Measurements from ENCODE around the gene PRKCB.
"Not testable (repeated sequence)": the region's sequence is repeated elsewhere in the genome, so short reads cannot be mapped to it uniquely, and the experiment has no call there.

Gene PRKCB

DNA sequence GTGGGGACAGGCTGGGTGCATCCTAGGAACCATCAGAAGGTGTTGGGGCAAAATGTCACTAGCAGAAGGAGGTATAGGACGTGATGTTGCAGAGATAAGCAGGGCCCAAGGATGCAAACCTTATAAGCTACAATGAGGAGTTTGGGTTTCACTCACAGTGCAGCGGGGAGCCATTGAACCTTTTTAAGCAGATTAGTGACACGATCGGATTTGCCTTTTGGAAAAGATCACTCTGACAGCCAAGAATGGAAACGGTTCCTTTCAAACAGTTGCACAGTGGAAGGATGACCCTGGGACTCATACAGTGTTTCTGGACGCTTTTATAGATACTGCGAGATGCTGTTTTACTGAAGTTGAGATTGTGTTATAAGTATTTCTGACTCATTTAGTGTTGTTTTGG lies 288.5 kb downstream of the PRKCB start:
- DNase-seq, result no peak

DNA sequence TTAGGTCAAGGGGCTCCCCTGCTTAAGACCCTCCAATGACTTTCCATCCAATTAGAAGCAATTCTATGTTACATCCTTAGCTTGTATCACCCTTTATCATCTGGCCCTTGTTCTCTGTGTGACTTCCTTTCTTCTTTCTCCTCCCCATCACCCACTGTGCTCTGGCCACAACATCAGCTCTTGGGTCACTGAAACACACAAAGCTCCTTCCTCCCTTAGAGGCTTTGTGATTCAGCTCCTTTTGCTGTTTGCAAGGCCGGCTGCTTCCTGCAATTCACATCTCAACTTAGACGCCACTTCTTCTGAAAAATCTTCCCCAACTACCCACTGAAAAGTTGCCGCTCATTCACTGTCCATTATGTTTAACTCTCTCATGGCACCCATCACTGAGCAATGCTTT lies 289.4 kb downstream of the PRKCB start:
- no peak for DNase-seq

GRCh38 chr16:24129412-24129918 lies 293.7 kb downstream of the PRKCB start:
- no peak for DNase-seq

DNA sequence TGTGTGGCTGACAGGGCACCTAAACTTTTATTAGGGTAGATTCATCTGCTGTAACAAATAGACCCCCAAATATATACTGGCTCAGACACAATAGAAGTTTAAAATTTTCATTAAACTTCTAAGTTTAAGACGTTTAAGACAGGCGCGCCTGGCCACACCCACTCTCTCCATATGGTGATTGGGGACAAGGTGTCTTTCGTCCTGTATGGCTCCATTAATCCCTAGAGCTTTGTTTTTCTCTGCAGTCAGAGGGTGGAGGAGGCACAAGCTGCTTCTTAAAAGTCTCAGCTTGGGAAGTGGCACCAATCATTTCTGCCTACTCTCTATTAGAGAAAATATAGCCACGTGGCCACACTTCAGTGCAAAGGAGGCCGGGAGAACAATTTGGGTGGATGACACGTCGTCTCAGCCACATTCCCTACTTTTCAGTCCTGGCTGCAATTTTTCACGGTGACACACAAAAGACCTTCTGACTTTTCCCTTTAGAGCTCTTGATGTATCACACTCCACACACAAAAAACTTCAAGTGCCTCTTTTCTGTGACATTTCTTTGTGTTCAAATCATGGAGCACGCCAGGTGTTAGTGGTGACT lies 294.8 kb downstream of the PRKCB start:
- DNase-seq, result peak in 3 of 56 donors; percentile 6 to 39 (median 15)

DNA sequence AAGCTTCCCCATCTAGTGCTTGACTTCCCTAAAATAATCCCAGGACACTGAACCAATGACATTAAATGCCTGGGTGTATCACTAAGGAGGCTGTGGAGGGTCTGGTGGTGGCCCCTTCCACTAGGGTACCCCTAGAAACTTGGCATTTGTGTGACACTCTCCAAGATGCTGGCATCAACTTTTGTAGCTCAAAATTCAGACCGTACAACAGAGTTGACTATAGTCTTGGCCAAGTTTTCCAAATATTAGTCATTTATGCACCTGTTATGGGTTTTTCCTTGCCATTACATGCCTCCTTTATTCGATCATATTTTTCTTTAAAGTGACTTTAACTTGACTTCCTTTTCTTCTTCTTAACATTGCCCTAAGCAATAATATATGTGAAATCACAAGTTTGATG lies 295.5 kb downstream of the PRKCB start:
- DNase-seq, result no peak

GRCh38 chr16:24132048-24132796 lies 296.4 kb downstream of the PRKCB start:
- DNase-seq, result no peak

- DNase-seq, result no peak
Observed at GRCh38 chr16:24132797-24133155, 297.0 kb downstream of the PRKCB start.

- no peak for DNase-seq
Observed at GRCh38 chr16:24135624-24136565, 300.1 kb downstream of the PRKCB start.

DNA sequence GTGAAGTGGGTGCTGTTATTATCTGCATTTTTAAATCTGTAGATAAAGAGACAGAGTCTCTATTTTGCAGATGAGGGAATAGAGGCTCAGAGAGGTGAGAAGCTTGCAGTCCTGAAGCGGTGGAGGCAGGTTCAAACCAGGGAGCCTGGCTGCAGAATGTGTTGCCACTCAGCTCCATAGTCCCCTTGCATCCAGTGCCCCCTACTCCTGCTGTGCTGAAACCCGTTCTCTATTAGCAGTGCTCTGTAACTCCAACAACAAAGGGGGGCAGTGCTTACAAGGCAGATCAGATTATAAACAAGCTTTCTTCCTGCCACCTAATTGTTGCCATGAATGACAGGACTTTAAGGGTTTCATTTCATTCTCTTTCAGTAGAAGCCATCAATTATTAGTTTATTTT lies 302.2 kb downstream of the PRKCB start:
- DNase-seq, result no peak

- DNase-seq, result no peak
Observed at GRCh38 chr16:24138575-24138974, 302.8 kb downstream of the PRKCB start.

- no peak for DNase-seq
Observed at GRCh38 chr16:24139282-24139681, 303.5 kb downstream of the PRKCB start.

- DNase-seq, result no peak
Observed at GRCh38 chr16:24140730-24141129, 304.9 kb downstream of the PRKCB start.

DNA sequence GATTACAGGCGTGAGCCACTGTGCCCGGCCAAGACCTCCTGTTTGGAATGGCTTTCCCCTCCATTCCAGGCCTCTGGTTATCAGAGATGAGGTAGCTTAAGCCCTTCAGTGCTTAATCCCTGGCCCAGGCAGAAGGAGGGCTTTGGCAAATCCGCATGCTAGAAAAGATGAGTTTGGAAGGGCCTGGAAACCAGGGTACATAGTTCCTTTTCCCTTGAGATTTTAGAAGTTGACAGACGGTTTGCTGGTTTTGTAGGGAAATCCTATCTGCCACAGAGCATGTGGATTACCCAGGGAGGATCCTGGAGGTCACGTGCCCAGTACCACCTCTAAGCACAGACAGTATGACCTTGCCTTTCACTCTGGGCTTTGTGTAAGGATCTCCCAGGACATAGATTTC lies 305.7 kb downstream of the PRKCB start:
- no peak for DNase-seq

DNA sequence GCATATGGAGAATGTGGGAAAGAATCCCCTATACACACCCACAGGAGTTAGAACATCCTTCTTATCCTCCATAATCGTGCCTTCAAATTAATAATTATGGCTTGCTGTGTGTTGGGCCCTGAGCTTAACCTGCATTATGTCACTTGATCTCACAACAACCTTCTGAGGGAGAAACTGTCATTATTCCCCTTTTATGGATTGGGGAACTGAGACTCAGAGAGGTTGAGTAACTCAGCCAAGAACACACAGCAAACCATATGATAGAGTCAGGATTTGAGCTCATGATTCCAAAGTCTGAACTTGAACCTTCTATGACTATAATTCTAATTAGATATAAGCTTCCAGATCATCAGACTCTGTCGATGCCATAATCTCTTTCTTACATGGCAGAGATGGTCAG lies 306.1 kb downstream of the PRKCB start:
- DNase-seq, result no peak

GRCh38 chr16:24145927-24146326 lies 310.1 kb downstream of the PRKCB start:
- DNase-seq, result no peak

GRCh38 chr16:24146518-24146917 lies 310.7 kb downstream of the PRKCB start:
- DNase-seq, result no peak

GRCh38 chr16:24149102-24149501 lies 313.3 kb downstream of the PRKCB start:
- no peak for DNase-seq

DNA sequence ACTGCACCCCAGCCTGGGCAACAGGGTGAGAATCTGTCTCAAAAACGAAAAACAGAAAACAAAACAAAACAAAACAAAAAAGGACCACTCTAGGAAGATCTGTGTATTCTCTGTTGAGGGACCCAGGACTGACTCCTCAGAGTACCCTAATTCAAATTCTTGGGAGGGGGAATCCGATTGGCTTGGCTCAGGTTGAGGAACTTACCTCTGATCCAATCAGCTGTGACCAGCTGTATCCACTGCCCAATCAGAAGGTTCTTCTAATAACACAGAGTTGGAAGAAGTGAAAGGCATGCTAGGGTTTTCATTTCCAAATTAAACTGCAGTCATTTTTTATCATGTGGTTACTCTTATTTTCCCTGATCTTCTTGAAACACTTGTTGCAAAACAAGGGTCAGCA lies 314.5 kb downstream of the PRKCB start:
- DNase-seq, result no peak

DNA sequence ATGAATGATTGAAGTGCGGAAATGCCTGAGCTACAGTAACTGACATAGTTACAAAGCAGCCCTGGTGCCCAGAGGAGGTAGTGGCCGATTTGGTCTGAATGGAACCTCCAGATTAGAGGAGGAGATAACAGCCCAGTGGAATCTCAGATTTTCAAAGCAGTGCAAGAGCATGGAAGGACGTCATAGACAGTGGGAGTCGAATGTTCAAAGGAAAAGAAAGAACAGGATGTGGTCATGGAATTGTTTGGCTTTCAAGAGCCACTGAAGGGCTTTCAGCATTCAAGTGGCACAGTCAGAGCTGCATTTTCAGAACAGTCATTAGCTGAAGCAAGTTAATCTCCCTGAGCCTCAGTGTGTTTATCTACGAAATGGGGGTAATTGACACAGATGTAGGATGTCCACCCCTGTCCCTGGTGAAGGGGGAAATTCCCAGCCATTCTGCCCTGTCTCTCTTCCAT lies 315.7 kb downstream of the PRKCB start:
- no peak for DNase-seq

DNA sequence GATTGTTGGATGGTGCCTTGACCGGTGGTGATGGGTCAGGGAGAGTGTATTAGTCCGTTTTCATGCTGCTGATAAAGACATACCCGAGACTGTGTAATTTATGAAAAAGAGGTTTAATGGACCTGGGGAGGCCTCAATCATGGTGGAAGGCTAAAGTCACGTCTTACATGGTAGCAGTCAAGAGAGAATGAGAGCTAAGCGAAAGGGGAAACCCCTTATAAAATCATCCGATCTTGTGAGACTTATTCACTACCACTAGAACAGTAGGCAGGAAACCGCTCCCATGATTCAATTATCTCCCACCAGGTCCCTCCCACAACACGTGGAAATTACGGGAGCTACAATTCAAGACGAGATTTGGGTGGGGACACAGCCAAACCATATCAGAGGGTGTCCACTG lies 316.3 kb downstream of the PRKCB start:
- DNase-seq, result not testable (repeated sequence)

- no peak for DNase-seq
Observed at GRCh38 chr16:24152826-24153225, 317.0 kb downstream of the PRKCB start.

DNA sequence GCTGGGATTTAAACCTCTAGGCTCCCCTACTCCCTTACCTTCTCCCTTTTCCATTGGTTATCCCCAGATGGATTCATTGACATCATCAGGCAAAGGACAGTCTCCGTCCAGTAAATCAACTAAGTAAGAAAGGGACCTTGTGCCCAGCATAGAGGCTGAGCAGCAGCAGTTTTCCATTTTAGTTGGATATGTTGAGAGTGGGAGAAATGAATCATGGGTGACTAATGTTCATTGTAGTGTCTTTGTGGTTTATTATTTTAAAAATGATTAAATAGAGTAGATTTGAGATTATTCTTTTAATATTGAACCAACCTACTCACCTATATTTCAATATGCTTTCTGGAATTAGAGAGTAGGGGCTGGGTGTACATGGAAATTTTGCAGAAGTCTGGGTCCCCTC lies 321.0 kb downstream of the PRKCB start:
- no peak for DNase-seq

All from amygdala (tissue), 56 donors.